RWPE2 (cell line): ENCODE results near the gene OXA1L.

Source experiments
- ATAC-seq: fragments of 200-7000 bp; cut with Tn5 transposase; 3 replicates; pipeline ENCODE4 v1.9.1; 2021; ENCODE audit warnings: low read depth
- DNase-seq: peaks from one replicate; pipeline ENCODE4 v3.0.0-alpha.2; 2020; ENCODE audit warnings: low spot score
- H3K27ac ChIP-seq: fragments of 450-650 bp; 2 replicates; pipeline ENCODE4 v1.5.1; 2017; ENCODE audit warnings: mild to moderate bottlenecking; ENCODE audit not compliant: poor library complexity, severe bottlenecking
- H3K27me3 ChIP-seq: fragments of 250-450 bp; sonication (Bioruptor Pico); 2 replicates; pipeline ENCODE4 v1.5.1; 2021; ENCODE audit warnings: mild to moderate bottlenecking, moderate library complexity; ENCODE audit not compliant: insufficient read depth, poor library complexity, severe bottlenecking
- H3K36me3 ChIP-seq: fragments of 250-450 bp; sonication (Bioruptor Pico); 2 replicates; pipeline ENCODE4 v1.5.1; 2020; ENCODE audit warnings: low read depth, mild to moderate bottlenecking, moderate library complexity
- H3K4me1 ChIP-seq: fragments of 250-450 bp; sonication (Bioruptor Pico); 2 replicates; pipeline ENCODE4 v1.5.1; 2021; ENCODE audit warnings: mild to moderate bottlenecking, moderate library complexity; ENCODE audit not compliant: insufficient read depth, poor library complexity, severe bottlenecking
- H3K4me3 ChIP-seq: fragments of 250-450 bp; sonication (Bioruptor Pico); 2 replicates; pipeline ENCODE4 v1.5.1; 2021; ENCODE audit warnings: mild to moderate bottlenecking, moderate library complexity; ENCODE audit not compliant: severe bottlenecking
- H3K9me3 ChIP-seq: fragments of 250-450 bp; sonication (Bioruptor Pico); 2 replicates; pipeline ENCODE4 v1.5.1; 2021; ENCODE audit warnings: mild to moderate bottlenecking, moderate library complexity; ENCODE audit not compliant: severe bottlenecking
- TF ChIP-seq, protein P1 (sequence below): fragments of 450-650 bp; IDR thresholded peaks from one replicate; pipeline ENCODE4 v1.5.1; 2017; ENCODE audit warnings: mild to moderate bottlenecking, moderate library complexity; ENCODE audit not compliant: poor library complexity, severe bottlenecking

The OXA1L gene

DNA sequence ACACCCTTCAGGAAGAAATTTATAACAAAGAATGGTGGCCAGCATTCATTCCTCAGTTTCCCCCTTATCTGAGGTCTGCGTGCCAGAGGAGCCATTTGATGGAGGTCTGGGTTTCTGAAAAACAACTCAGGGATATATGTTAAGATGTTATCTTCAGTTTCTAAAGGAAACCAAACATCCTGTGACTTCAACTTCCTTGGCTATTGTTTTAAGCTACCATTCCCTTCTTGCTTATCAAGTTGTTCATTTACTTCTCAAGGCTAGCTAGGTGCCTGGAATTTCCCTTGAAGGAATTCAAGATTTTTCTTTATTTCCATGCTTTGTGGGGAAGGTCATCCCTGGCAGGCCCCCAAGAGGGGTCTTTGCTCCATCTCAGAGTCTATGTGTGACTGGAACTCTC is 27.1 kb upstream of the OXA1L start:
- TF ChIP-seq, protein P1, sequence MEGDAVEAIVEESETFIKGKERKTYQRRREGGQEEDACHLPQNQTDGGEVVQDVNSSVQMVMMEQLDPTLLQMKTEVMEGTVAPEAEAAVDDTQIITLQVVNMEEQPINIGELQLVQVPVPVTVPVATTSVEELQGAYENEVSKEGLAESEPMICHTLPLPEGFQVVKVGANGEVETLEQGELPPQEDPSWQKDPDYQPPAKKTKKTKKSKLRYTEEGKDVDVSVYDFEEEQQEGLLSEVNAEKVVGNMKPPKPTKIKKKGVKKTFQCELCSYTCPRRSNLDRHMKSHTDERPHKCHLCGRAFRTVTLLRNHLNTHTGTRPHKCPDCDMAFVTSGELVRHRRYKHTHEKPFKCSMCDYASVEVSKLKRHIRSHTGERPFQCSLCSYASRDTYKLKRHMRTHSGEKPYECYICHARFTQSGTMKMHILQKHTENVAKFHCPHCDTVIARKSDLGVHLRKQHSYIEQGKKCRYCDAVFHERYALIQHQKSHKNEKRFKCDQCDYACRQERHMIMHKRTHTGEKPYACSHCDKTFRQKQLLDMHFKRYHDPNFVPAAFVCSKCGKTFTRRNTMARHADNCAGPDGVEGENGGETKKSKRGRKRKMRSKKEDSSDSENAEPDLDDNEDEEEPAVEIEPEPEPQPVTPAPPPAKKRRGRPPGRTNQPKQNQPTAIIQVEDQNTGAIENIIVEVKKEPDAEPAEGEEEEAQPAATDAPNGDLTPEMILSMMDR = no peak
- Histone ChIP-seq H3K9me3 (no peaks in the 10 kb centered on the region), H3K27me3 (no peaks in the 10 kb centered on the region), H3K27ac (no peak overlapping the region), H3K4me3 (no peak overlapping the region), H3K36me3 (no peaks in the 10 kb centered on the region), H3K4me1 (no peaks in the 10 kb centered on the region)
- no peak for DNase-seq
- no peak for ATAC-seq

DNA sequence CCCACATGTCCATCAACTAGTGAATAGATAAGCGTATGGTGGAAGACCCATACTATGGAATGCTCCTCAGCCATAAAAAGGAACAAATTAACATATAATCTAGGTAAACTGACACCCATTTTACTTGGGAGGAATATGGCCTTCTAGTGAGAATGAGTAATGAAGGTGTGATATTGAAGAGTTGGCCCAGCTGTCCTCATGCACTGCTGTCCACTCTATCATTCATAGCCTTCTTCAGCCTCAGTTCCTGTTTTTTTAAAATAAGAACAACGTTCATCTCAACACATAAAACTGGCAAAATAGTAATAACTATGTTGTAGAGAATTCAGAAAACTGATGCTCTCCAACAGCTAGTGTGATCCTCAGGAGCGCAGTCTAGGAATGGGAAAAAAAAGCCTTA is 26.5 kb upstream of the OXA1L start:
- H3K27ac ChIP-seq = no peak overlapping the region
- no peaks in the 10 kb centered on the region for H3K9me3 ChIP-seq
- ATAC-seq = no peak
- DNase-seq = no peak
- no peak overlapping the region for H3K4me3 ChIP-seq
- H3K4me1 ChIP-seq = no peaks in the 10 kb centered on the region
- no peaks in the 10 kb centered on the region for H3K27me3 ChIP-seq
- TF ChIP-seq, protein P1 = no peak
- no peaks in the 10 kb centered on the region for H3K36me3 ChIP-seq

DNA sequence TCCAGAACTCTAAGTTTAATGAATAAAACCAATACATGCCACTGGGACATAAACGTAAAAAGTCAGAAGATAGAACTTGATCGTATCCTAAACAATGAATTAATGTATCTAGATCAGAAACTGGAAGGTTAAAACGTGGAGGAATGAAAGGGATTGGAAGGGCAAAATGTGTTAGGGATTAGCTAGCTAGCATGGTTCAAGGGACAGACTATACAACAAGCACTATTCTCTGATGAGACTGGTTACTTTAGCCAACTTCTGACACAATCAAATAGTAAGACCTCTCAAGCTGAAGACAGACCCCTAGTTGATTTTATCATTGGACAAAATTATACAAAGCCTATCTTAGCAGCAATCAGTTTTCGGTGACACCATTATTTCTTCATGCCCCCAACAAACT is 18.7 kb upstream of the OXA1L start:
- H3K36me3 ChIP-seq = no peaks in the 10 kb centered on the region
- ATAC-seq (no peak), DNase-seq (no peak)
- H3K9me3 ChIP-seq = no peaks in the 10 kb centered on the region
- H3K27me3 ChIP-seq = no peaks in the 10 kb centered on the region
- TF ChIP-seq, protein P1 = no peak
- no peaks in the 10 kb centered on the region for H3K4me1 ChIP-seq
- H3K4me3 ChIP-seq = no peak overlapping the region
- no peak overlapping the region for H3K27ac ChIP-seq

DNA sequence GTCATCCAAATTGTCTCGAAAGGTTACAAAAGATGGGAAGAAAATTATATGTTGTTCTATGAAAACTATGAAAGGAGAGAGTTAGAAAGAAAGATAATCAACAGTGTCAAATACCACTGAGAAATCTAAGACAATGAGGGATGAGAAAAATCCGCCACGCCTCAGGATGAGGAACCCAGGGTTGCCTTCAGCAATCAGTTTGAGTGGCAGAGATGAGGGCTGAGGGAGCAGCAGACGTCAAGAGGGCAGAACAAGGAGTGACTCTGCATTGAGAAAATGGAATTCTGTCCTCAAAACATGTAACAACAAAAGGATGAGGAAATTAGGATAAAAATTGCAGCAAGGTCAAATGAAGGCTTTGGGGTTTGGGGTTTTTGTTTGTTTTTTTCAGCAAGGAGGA is 18.3 kb upstream of the OXA1L start:
- TF ChIP-seq, protein P1 = no peak
- Histone ChIP-seq H3K4me1 (no peaks in the 10 kb centered on the region), H3K4me3 (no peak overlapping the region), H3K9me3 (no peaks in the 10 kb centered on the region), H3K36me3 (no peaks in the 10 kb centered on the region), H3K27ac (no peak overlapping the region), H3K27me3 (no peaks in the 10 kb centered on the region)
- ATAC-seq (no peak), DNase-seq (no peak)

DNA sequence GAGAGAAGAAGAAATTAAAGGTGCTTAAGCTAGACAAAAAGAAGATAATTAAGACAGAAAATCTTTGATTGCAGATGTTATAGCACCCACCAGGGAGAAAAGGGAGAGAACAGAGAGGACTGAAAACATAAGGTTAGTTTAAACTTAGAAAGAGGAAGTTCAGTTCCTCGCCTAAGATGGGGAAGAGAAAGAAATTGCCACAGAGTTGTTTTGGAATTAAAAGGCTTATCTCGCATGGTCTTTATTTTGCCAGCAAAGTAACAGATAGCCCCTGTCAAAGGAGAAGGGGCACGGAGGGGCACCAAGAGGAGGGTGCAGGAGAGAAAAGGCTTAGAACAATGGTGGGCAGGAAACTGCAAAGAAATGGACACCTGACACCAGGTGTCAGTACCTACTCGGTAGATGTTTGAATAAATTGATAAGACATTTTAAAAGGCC is 17.8 kb upstream of the OXA1L start:
- no peak overlapping the region for H3K27ac ChIP-seq
- no peak overlapping the region for H3K4me3 ChIP-seq
- ATAC-seq (peak; percentile 36; the same call in 1 of the 3 replicates), DNase-seq (no peak)
- H3K9me3 ChIP-seq = no peaks in the 10 kb centered on the region
- no peaks in the 10 kb centered on the region for H3K36me3 ChIP-seq
- no peaks in the 10 kb centered on the region for H3K27me3 ChIP-seq
- no peaks in the 10 kb centered on the region for H3K4me1 ChIP-seq
- TF ChIP-seq, protein P1 = peak; percentile 38
